SK-N-SH treated with all-trans-retinoic acid at 6 μM for 48 hours (cell line): Measurements from ENCODE around the gene TLX1.

ENCODE experiments used
- ARNTL ChIP-seq: fragments of 450-650 bp; formaldehyde crosslinking; IDR thresholded peaks from 2 replicates; pipeline ENCODE4 v1.5.0; 2020; ENCODE audit warnings: low read depth, mild to moderate bottlenecking, moderate library complexity, borderline replicate concordance
- CREB5 ChIP-seq: fragments of 250-450 bp; sonication (Bioruptor Pico); IDR thresholded peaks from 2 replicates; pipeline ENCODE4 v1.5.1; 2020; ENCODE audit warnings: low read depth, mild to moderate bottlenecking, moderate library complexity
- ESRRG ChIP-seq: fragments of 250-450 bp; sonication (Bioruptor Pico); IDR thresholded peaks from 2 replicates; pipeline ENCODE4 v1.6.1; 2021; ENCODE audit warnings: mild to moderate bottlenecking
- ISL1 ChIP-seq: fragments of 250-450 bp; sonication (Bioruptor Pico); IDR thresholded peaks from 2 replicates; pipeline ENCODE4 v2.1.2; 2022; ENCODE audit warnings: mild to moderate bottlenecking, moderate library complexity
- PPARA ChIP-seq: fragments of 250-450 bp; sonication (Bioruptor Pico); IDR thresholded peaks from 2 replicates; pipeline ENCODE4 v1.5.0; 2020; ENCODE audit warnings: mild to moderate bottlenecking, borderline replicate concordance
- RARB ChIP-seq: fragments of 250-450 bp; sonication (Bioruptor Pico); IDR thresholded peaks from 2 replicates; pipeline ENCODE4 v1.8.0; 2021; ENCODE audit warnings: mild to moderate bottlenecking, moderate library complexity
- ZNF8 ChIP-seq: fragments of 450-650 bp; formaldehyde crosslinking; IDR thresholded peaks from 2 replicates; pipeline ENCODE4 v1.5.0; 2020; ENCODE audit warnings: mild to moderate bottlenecking, moderate library complexity

DNA sequence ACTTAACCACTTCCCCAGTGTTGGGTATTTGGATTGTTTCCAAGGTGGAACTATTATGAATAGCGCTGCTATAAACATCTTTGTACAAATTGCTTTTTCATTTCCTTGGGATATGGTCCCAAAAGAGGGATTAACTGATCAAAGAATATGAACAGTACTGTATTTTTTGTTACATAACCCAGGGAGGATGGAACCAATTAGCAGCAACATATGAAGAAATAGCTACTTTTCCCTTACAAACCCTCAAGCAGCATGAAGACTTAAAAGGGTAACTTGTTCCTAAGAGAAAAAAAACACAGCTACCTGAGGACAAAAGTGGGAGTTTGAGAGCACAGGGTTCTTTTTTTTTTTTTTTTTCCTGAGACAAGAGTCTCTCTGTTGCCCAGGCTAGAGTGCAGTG, 13.1 kb upstream of the TLX1 start:
- TF ChIP-seq ZNF8 (CRISPR knock-in tag) (no peak), RARB (CRISPR knock-in tag) (no peak), CREB5 (CRISPR knock-in tag) (no peak), ESRRG (CRISPR knock-in tag) (no peak), ARNTL (CRISPR knock-in tag) (no peak), PPARA (CRISPR knock-in tag) (no peak), ISL1 (CRISPR knock-in tag) (no peak)
